Keratinocyte (primary cell): ENCODE data around the gene LDLRAD4. TPM values are rescaled to one million over a fixed set of nuclear protein-coding genes. Genes with fewer than 3 reads are reported as not detected.

Source experiments
- DNase-seq: peaks from one replicate; pipeline ENCODE4 v3.0.0-alpha.2; 2011; ENCODE audit warnings: low read depth, missing footprints, low spot score
- FAIRE-seq: peaks from 2 replicates; lab custom pipeline; 2011; peaks lifted over from hg19 to GRCh38; lab: Jason Lieb, UNC
- H2AFZ ChIP-seq: 2 replicates; pipeline ENCODE4 v1.6.0; 2012; ENCODE audit warnings: low read length, control low read depth, inconsistent platforms; ENCODE audit not compliant: control insufficient read depth
- H3K27ac ChIP-seq: 2 replicates; pipeline ENCODE4 v1.5.1; 2011; ENCODE audit warnings: low read length; ENCODE audit not compliant: control insufficient read depth, insufficient read depth
- H3K27me3 ChIP-seq: 3 replicates; pipeline ENCODE4 v1.6.0; 2011; ENCODE audit warnings: low read length; ENCODE audit not compliant: control insufficient read depth, insufficient read depth; ENCODE audit errors: extremely low read depth
- H3K36me3 ChIP-seq, 2 experiments: 2 replicates in 1 of 2; 3 replicates in 1 of 2; pipeline ENCODE4 v1.5.1; 2011; ENCODE audit warnings: low read length in 2 of 2, mild to moderate bottlenecking in 1 of 2; ENCODE audit not compliant: control insufficient read depth in 2 of 2, insufficient read depth in 2 of 2; ENCODE audit errors: extremely low read depth in 1 of 2
- H3K4me1 ChIP-seq: 3 replicates; pipeline ENCODE4 v1.5.1; 2011; ENCODE audit warnings: low read length; ENCODE audit not compliant: control insufficient read depth, insufficient read depth; ENCODE audit errors: extremely low read depth
- H3K4me2 ChIP-seq: 3 replicates; pipeline ENCODE4 v1.6.0; 2011; ENCODE audit warnings: low read depth, low read length; ENCODE audit not compliant: control insufficient read depth, insufficient read depth; ENCODE audit errors: extremely low read depth
- H3K4me3 ChIP-seq, 3 experiments: fragments of 200-600 bp in 1 of 3; sonication (generic) in 1 of 3; 2 replicates in 2 of 3; 3 replicates in 1 of 3; pipeline ENCODE4 v1.5.1; 2011 to 2016; ENCODE audit warnings: low read length in 3 of 3, mild to moderate bottlenecking in 3 of 3, control low read depth in 2 of 3, inconsistent platforms in 1 of 3, low read depth in 1 of 3, mixed read lengths in 1 of 3, mixed run types in 1 of 3, moderate library complexity in 1 of 3; ENCODE audit not compliant: control insufficient read depth in 2 of 3, insufficient read depth in 2 of 3; ENCODE audit errors: extremely low read depth in 1 of 3
- H3K79me2 ChIP-seq: 2 replicates; pipeline ENCODE4 v1.6.0; 2012; ENCODE audit warnings: low read length; ENCODE audit not compliant: control insufficient read depth, insufficient read depth
- H3K9ac ChIP-seq: 3 replicates; pipeline ENCODE4 v1.6.0; 2011; ENCODE audit warnings: low read length; ENCODE audit not compliant: control insufficient read depth, insufficient read depth; ENCODE audit errors: extremely low read depth
- H3K9me1 ChIP-seq: 3 replicates; pipeline ENCODE4 v1.6.0; 2011; ENCODE audit warnings: low read length; ENCODE audit not compliant: control insufficient read depth, insufficient read depth; ENCODE audit errors: extremely low read depth
- H3K9me3 ChIP-seq: 2 replicates; pipeline ENCODE4 v1.5.1; 2012; ENCODE audit warnings: low read depth, low read length; ENCODE audit not compliant: control insufficient read depth
- H4K20me1 ChIP-seq: 3 replicates; pipeline ENCODE4 v1.6.0; 2011; ENCODE audit warnings: low read length; ENCODE audit not compliant: control insufficient read depth, insufficient read depth; ENCODE audit errors: extremely low read depth
- EZH2 ChIP-seq: IDR thresholded peaks from one replicate; pipeline ENCODE4 v1.6.1; 2012; ENCODE audit warnings: inconsistent platforms, mild to moderate bottlenecking, low read length, moderate library complexity
- dilution Hi-C: fragments of 300-500 bp; cut with MboI; formaldehyde crosslinking; loops from one replicate; pipeline ENCODE4 v1.7.0; 2020; ENCODE audit warnings: low sequenced_read_pairs; ENCODE audit not compliant: extremely low pct_ligation_motif_present
- polyA plus RNA-seq, 5 experiments: library from polyadenylated mRNA; depleted of rRNA in 3 of 5; stranded (reverse) in 3 of 5; stranded (forward) in 1 of 5; unstranded in 1 of 5; fragments of >200 nt; gene quantifications; 1 replicate in 1 of 5; 2 replicates in 3 of 5; 3 replicates in 1 of 5; pipeline versions ENCODE4 v1.2.1 to v1.2.3, GENCODE V29; 2011 to 2012; ENCODE audit warnings: missing spikeins in 2 of 5, low read depth in 1 of 5, low replicate concordance in 1 of 5
- TF ChIP-seq, protein P1 (sequence below), 3 experiments: IDR thresholded peaks in 1 of 3; conservative IDR thresholded peaks in 1 of 3; optimal IDR thresholded peaks in 1 of 3; 2 replicates in 2 of 3; 3 replicates in 1 of 3; pipeline versions ENCODE3 to v1.5.1; 2011; ENCODE audit warnings: low read length in 3 of 3, mild to moderate bottlenecking in 3 of 3, moderate library complexity in 2 of 3, control low read depth in 1 of 3, inconsistent platforms in 1 of 3; ENCODE audit not compliant: insufficient read depth in 2 of 3; ENCODE audit errors: extremely low read depth in 1 of 3

The LDLRAD4 gene
- polyA plus RNA-seq, 1 donor (not counting 4 experiments of a cell fraction or from before 2014, with no cell fraction given): not detected

DNA sequence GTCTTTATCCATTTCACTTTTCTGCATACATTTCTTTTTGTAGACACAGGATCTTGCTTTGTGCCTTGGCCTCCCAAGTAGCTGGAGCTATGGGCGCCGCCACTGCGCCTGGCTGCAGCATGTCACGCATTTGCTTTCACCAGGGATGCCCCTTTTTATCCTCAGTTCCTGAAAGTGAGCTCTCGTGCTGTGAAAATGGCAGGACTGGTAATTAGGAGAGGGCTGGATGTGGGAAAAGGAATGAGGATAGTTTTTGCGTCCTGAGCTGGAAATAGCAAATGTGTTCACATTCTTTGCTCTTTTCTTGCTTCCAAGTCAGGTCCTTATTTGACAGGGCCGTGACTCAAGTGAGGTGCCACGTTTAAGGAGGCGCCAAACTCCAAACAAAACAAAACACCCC lies 104.6 kb downstream of the LDLRAD4 start:
- no peaks in the 10 kb centered on the region for H3K27me3 ChIP-seq
- H3K4me1 ChIP-seq: no peaks in the 10 kb centered on the region
- H3K4me3 ChIP-seq: no peak overlapping the region
- no peaks in the 10 kb centered on the region for H3K9me1 ChIP-seq
- peaks cover 3% of the 10 kb centered on the region for H3K9me3 ChIP-seq
- H2AFZ ChIP-seq: no peak overlapping the region
- DNase-seq: no peak
- dilution Hi-C loops: no loop called here
- TF ChIP-seq, protein P1, sequence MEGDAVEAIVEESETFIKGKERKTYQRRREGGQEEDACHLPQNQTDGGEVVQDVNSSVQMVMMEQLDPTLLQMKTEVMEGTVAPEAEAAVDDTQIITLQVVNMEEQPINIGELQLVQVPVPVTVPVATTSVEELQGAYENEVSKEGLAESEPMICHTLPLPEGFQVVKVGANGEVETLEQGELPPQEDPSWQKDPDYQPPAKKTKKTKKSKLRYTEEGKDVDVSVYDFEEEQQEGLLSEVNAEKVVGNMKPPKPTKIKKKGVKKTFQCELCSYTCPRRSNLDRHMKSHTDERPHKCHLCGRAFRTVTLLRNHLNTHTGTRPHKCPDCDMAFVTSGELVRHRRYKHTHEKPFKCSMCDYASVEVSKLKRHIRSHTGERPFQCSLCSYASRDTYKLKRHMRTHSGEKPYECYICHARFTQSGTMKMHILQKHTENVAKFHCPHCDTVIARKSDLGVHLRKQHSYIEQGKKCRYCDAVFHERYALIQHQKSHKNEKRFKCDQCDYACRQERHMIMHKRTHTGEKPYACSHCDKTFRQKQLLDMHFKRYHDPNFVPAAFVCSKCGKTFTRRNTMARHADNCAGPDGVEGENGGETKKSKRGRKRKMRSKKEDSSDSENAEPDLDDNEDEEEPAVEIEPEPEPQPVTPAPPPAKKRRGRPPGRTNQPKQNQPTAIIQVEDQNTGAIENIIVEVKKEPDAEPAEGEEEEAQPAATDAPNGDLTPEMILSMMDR (optimal IDR thresholded peaks at IDR 0.05 in 1 of 3, IDR thresholded peaks at IDR 0.05 in 1 of 3, conservative IDR thresholded peaks at IDR 0.05 in 1 of 3; ENCODE audit: extremely low read depth in 1 of 3, insufficient read depth in 2 of 3, low read length in 3 of 3): no peak
- no peak for TF ChIP-seq EZH2
- H3K4me2 ChIP-seq: no peak overlapping the region
- H3K9ac ChIP-seq: no peak overlapping the region
- no peaks in the 10 kb centered on the region for H3K79me2 ChIP-seq
- no peak overlapping the region for H3K27ac ChIP-seq
- no peak for FAIRE-seq
- H4K20me1 ChIP-seq: no peaks in the 10 kb centered on the region
- no peaks in the 10 kb centered on the region for H3K36me3 ChIP-seq

DNA sequence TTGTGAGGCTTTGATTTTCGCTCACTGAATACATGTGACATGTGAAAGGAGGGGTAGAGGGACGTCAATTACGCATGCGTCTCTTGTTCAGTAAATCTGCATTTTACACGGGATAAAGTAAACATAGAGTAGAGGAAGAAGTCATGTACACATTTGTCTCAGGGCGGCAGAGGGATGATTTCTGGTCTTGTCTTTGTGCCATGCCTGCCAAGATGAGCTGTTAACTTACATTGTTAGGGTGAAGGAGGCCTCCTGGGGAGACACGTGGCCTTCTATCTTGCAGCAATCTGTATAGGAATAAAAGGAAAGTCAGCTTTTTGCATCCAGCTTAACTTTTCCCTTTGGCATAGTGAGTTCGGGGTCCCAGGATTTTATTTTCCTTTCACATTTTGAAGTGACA lies 106.3 kb downstream of the LDLRAD4 start:
- H3K9me1 ChIP-seq: no peaks in the 10 kb centered on the region
- no peak for TF ChIP-seq EZH2
- TF ChIP-seq, protein P1 (optimal IDR thresholded peaks at IDR 0.05 in 1 of 3, IDR thresholded peaks at IDR 0.05 in 1 of 3, conservative IDR thresholded peaks at IDR 0.05 in 1 of 3; ENCODE audit: extremely low read depth in 1 of 3, insufficient read depth in 2 of 3, low read length in 3 of 3): no peak
- H3K9ac ChIP-seq: no peak overlapping the region
- H2AFZ ChIP-seq: no peak overlapping the region
- dilution Hi-C loops: no loop called here
- H3K27ac ChIP-seq: no peak overlapping the region
- no peak overlapping the region for H3K4me2 ChIP-seq
- no peaks in the 10 kb centered on the region for H3K27me3 ChIP-seq
- no peaks in the 10 kb centered on the region for H3K9me3 ChIP-seq
- H3K4me1 ChIP-seq: no peaks in the 10 kb centered on the region
- no peaks in the 10 kb centered on the region for H3K79me2 ChIP-seq
- no peaks in the 10 kb centered on the region for H3K36me3 ChIP-seq
- no peaks in the 10 kb centered on the region for H4K20me1 ChIP-seq
- FAIRE-seq (no peak), DNase-seq (no peak)
- H3K4me3 ChIP-seq: no peak overlapping the region
